Measurements from ENCODE around the gene C9orf43.
"Not testable (repeated sequence)": the region's sequence is repeated elsewhere in the genome, so short reads cannot be mapped to it uniquely, and the experiment has no call there.

GRCh38 chr9:113379829-113380210 lies 30.7 kb upstream of the C9orf43 start:
- TF ChIP-seq CTCF, POLR2AphosphoS5, EP300 (IDR thresholded peaks at IDR 0.05): not testable (repeated sequence)

Measured in upper lobe of left lung (tissue), 4 donors.